ENCODE measurements around the gene GLE1.

Gene GLE1

DNA sequence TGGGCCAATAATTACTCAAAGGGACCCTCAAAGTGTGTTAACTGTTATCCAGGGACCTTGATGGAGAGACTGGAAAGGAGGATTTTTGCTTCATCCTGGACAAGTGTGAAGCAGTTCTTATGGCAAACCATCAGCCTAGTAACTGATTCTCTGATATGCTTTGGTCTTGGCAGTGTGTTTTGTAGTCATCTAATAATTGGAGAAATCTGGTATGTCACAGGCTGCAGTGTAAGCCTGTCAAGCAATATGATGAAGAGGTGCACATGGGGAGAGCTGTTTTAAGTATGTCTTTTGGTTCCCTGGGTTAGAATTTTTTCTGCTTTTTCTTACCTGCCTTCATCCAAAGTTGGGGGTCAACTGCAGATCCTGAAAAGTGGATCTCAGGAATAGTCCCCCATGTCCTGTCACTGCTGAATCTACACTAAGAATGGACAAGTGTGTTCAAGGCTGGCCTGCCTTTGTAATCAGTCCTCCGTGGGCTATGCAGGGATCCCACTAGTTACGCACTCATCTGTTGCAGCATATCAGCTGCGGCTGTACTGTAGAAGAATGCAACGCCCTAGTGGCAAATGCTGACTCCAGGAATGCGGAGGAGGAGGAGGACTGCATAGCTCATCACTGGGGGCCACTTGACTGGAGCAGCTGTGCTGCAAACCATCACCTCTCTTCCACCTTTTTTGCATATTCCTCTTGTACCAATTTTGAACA is 49.8 kb downstream of the GLE1 start (continued):
- TF ChIP-seq ZNF660 (tag by site-specific recombination; IDR thresholded peaks at IDR 0.05): peak; percentile 16; the same call in 1 of the 2 replicates
- TF ChIP-seq ZNF510 (tag by site-specific recombination; IDR thresholded peaks at IDR 0.05; ENCODE audit: insufficient replicate concordance): no peak
- TF ChIP-seq ZFHX2 (tag by site-specific recombination; conservative IDR thresholded peaks at IDR 0.05): peak; percentile 68
- TF ChIP-seq GLI2 (tag by site-specific recombination; IDR thresholded peaks at IDR 0.05; ENCODE audit: borderline replicate concordance, low read depth): no peak
- TF ChIP-seq ZNF133 (tag by site-specific recombination; IDR thresholded peaks at IDR 0.05): no peak
- no peak for TF ChIP-seq ZNF843 (tag by site-specific recombination; IDR thresholded peaks at IDR 0.05)
- TF ChIP-seq ZBTB17 (tag by site-specific recombination; IDR thresholded peaks at IDR 0.05): peak; percentile 32; the same call in 1 of the 2 replicates
- TF ChIP-seq, protein P1, sequence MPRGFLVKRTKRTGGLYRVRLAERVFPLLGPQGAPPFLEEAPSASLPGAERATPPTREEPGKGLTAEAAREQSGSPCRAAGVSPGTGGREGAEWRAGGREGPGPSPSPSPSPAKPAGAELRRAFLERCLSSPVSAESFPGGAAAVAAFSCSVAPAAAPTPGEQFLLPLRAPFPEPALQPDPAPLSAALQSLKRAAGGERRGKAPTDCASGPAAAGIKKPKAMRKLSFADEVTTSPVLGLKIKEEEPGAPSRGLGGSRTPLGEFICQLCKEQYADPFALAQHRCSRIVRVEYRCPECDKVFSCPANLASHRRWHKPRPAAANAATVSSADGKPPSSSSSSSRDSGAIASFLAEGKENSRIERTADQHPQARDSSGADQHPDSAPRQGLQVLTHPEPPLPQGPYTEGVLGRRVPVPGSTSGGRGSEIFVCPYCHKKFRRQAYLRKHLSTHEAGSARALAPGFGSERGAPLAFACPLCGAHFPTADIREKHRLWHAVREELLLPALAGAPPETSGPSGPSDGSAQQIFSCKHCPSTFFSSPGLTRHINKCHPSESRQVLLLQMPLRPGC (tag by site-specific recombination; IDR thresholded peaks at IDR 0.05): peak; percentile 97
- TF ChIP-seq ZNF473 (tag by site-specific recombination; IDR thresholded peaks at IDR 0.05): no peak
- TF ChIP-seq, protein P2, sequence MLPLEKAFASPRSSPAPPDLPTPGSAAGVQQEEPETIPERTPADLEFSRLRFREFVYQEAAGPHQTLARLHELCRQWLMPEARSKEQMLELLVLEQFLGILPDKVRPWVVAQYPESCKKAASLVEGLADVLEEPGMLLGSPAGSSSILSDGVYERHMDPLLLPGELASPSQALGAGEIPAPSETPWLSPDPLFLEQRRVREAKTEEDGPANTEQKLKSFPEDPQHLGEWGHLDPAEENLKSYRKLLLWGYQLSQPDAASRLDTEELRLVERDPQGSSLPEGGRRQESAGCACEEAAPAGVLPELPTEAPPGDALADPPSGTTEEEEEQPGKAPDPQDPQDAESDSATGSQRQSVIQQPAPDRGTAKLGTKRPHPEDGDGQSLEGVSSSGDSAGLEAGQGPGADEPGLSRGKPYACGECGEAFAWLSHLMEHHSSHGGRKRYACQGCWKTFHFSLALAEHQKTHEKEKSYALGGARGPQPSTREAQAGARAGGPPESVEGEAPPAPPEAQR (tag by site-specific recombination; IDR thresholded peaks at IDR 0.05): no peak
- TF ChIP-seq, protein P3, sequence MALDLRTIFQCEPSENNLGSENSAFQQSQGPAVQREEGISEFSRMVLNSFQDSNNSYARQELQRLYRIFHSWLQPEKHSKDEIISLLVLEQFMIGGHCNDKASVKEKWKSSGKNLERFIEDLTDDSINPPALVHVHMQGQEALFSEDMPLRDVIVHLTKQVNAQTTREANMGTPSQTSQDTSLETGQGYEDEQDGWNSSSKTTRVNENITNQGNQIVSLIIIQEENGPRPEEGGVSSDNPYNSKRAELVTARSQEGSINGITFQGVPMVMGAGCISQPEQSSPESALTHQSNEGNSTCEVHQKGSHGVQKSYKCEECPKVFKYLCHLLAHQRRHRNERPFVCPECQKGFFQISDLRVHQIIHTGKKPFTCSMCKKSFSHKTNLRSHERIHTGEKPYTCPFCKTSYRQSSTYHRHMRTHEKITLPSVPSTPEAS (tag by site-specific recombination; IDR thresholded peaks at IDR 0.05): no peak
- TF ChIP-seq ZNF837 (tag by site-specific recombination; IDR thresholded peaks at IDR 0.05): no peak
- no peak for TF ChIP-seq ZNF426 (tag by site-specific recombination; IDR thresholded peaks at IDR 0.05)
- TF ChIP-seq ZNF629 (tag by site-specific recombination; IDR thresholded peaks at IDR 0.05): peak; percentile 18; the same call in 1 of the 2 replicates
- no peak for TF ChIP-seq OSR2 (tag by site-specific recombination; IDR thresholded peaks at IDR 0.05)
- no peak for TF ChIP-seq ZNF121 (tag by site-specific recombination; IDR thresholded peaks at IDR 0.05)
- TF ChIP-seq SCRT1 (tag by site-specific recombination; IDR thresholded peaks at IDR 0.05; ENCODE audit: borderline replicate concordance): peak; percentile 75
- TF ChIP-seq ZNF138 (tag by site-specific recombination; IDR thresholded peaks at IDR 0.05; ENCODE audit: borderline replicate concordance): no peak
- no peak for TF ChIP-seq GLIS2 (tag by site-specific recombination; IDR thresholded peaks at IDR 0.05)
- no peak for TF ChIP-seq ZNF768 (tag by site-specific recombination; IDR thresholded peaks at IDR 0.05)
- no peak for TF ChIP-seq HOXA7 (CRISPR knock-in tag; IDR thresholded peaks at IDR 0.05; ENCODE audit: borderline replicate concordance)
- TF ChIP-seq ZNF654 (tag by site-specific recombination; IDR thresholded peaks at IDR 0.05; ENCODE audit: low read depth): no peak
- no peak for TF ChIP-seq OVOL3 (tag by site-specific recombination; IDR thresholded peaks at IDR 0.05)
- TF ChIP-seq, protein P4, sequence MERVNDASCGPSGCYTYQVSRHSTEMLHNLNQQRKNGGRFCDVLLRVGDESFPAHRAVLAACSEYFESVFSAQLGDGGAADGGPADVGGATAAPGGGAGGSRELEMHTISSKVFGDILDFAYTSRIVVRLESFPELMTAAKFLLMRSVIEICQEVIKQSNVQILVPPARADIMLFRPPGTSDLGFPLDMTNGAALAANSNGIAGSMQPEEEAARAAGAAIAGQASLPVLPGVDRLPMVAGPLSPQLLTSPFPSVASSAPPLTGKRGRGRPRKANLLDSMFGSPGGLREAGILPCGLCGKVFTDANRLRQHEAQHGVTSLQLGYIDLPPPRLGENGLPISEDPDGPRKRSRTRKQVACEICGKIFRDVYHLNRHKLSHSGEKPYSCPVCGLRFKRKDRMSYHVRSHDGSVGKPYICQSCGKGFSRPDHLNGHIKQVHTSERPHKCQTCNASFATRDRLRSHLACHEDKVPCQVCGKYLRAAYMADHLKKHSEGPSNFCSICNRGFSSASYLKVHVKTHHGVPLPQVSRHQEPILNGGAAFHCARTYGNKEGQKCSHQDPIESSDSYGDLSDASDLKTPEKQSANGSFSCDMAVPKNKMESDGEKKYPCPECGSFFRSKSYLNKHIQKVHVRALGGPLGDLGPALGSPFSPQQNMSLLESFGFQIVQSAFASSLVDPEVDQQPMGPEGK (tag by site-specific recombination; IDR thresholded peaks at IDR 0.05): peak; percentile 45; the same call in 1 of the 2 replicates
- no peak for TF ChIP-seq ZIC2 (tag by site-specific recombination; IDR thresholded peaks at IDR 0.05)
- TF ChIP-seq ZNF624 (tag by site-specific recombination; IDR thresholded peaks at IDR 0.05): no peak
- no peak for TF ChIP-seq ZNF391 (tag by site-specific recombination; IDR thresholded peaks at IDR 0.05; ENCODE audit: borderline replicate concordance, low read depth)
- no peak for TF ChIP-seq ZFP41 (tag by site-specific recombination; IDR thresholded peaks at IDR 0.05; ENCODE audit: borderline replicate concordance)
- peak; percentile 97 for TF ChIP-seq SCRT2 (tag by site-specific recombination; IDR thresholded peaks at IDR 0.05)
- TF ChIP-seq, protein P5, sequence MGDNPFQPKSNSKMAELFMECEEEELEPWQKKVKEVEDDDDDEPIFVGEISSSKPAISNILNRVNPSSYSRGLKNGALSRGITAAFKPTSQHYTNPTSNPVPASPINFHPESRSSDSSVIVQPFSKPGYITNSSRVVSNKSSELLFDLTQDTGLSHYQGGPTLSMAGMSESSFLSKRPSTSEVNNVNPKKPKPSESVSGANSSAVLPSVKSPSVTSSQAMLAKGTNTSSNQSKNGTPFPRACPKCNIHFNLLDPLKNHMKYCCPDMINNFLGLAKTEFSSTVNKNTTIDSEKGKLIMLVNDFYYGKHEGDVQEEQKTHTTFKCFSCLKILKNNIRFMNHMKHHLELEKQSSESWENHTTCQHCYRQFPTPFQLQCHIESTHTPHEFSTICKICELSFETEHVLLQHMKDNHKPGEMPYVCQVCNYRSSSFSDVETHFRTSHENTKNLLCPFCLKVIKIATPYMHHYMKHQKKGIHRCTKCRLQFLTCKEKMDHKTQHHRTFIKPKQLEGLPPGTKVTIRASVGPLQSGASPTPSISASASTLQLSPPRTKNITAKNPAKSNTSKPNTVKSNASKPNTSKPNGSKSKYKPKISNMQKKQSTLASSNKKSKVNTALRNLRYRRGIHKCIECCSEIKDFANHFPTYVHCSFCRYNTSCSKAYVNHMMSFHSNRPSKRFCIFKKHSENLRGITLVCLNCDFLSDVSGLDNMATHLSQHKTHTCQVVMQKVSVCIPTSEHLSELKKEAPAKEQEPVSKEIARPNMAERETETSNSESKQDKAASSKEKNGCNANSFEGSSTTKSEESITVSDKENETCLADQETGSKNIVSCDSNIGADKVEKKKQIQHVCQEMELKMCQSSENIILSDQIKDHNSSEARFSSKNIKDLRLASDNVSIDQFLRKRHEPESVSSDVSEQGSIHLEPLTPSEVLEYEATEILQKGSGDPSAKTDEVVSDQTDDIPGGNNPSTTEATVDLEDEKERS (tag by site-specific recombination; IDR thresholded peaks at IDR 0.05): no peak
- TF ChIP-seq KLF7 (tag by site-specific recombination; IDR thresholded peaks at IDR 0.05; ENCODE audit: borderline replicate concordance): no peak
- TF ChIP-seq ZNF239 (tag by site-specific recombination; IDR thresholded peaks at IDR 0.05): no peak

Measured in HEK293 (cell line).